Frontal cortex (tissue), 4 donors: ENCODE data around the gene IFI27L2. TPM values are rescaled to one million over a fixed set of nuclear protein-coding genes. Genes with fewer than 3 reads are reported as not detected.
"Not testable (repeated sequence)": the region's sequence is repeated elsewhere in the genome, so short reads cannot be mapped to it uniquely, and the experiment has no call there.

Experiments used
- DNase-seq, 2 donors: peaks; one replicate each; pipeline ENCODE4 v3.0.0; 2012; ENCODE audit warnings: low spot score in 2 of 2
- FAIRE-seq: peaks from 2 replicates; lab custom pipeline; 2012; peaks lifted over from hg19 to GRCh38; lab: Jason Lieb, UNC
- total RNA-seq: library from RNA; depleted of rRNA; stranded (reverse); fragments of >200 nt; gene quantifications from one replicate; pipeline ENCODE4 v1.2.3, GENCODE V29; 2014
- donor health status: control.
- donor health status: control.
- donor health status: control.

IFI27L2 gene
- total RNA-seq, 1 donor from 2014 or later: 17.9 TPM

DNA sequence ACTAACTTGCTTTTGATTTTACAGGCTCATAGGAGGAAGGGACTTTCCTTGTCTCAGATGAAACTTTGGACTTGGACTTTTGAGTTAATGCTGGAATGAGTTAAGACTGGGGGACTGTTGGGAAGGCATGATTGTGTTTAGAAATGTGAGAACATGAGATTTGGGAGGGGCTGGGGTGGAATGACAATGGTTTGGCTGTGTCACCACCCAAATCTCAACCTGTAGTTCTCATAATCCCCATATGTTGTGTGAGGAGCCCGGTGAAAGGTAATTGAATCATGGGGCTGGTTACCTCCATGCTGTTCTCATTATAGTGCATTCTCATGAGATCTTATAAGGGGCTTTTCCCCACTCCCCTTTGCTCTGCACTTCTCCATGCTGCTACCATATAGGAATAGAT lies 26.7 kb upstream of the IFI27L2 start:
- not testable (repeated sequence) for FAIRE-seq, DNase-seq

DNA sequence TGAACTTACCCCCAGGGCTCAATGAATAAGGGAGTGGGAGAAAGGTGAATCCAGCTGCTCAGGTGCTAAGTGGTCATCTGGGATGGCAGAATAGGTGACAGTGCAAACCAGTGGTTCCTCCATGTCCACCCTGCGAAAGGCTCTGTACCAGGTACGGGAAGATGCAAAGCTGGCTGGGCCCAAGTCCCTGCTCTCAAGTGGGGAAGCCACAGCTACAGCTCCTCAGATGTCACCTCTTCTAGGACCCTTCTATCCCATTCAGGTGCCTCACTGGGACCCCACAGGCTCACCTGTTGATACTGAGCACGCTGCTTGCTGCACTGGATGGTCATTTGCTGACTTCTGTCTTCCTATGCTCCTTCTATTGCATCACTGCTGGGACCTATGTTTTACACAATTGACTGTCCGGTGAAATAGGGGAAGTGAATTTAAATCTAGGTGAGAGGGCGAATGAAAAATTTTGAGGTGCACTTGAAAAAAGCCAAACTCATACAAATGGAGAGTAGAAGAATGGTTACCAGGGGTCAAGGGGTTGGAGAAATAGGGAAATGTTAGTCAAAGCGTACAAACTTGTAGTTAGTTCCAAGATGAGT lies 24.4 kb upstream of the IFI27L2 start:
- DNase-seq: no peak
- FAIRE-seq: no peak

DNA sequence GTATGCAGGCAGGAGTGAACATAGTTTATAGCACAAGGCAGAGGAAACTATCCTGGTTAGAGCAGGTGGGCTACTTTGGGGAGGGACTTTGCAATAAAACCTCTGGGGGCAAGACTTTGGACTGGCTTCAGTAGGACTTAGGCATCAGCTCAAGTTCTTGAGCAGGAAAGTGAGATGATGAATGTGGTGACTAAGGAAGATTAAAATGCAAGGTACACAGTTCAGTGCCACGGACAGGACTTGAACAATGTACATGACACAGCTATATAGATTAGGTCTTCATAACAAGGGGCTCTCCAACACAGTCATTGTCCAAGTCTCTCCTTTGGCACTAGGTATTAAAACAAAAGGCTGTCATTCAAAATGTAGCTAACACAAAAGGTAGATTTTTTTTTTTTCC lies 23.3 kb upstream of the IFI27L2 start:
- DNase-seq (no peak), FAIRE-seq (no peak)

DNA sequence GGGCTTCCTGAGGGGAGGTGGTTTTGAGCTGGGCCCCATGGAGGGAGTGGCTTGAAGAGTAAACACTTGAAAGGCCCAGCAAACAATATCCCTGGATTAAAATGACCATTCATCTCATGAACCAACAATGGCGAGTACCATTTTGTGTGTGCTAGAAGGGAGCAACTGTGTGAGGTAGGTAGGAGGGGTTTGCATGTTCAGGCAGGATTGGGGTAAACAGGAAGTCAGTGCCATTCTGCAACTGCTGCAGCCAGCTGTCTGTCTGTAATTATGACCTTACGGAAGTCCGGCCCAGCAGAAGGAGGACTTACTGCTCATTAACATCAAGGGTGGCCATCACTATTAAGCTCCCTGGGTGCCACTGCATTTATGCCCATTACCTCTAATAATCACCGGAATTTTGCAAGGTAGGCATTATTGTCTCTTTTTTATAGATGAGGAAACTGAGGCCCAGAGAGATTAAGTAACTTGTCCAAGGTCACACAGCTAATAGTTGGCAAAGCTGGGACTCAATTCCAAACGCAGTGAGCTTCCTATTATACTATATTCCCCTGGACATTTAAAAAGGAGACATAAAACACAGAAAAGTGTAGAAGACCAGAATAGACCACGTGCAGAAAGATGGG lies 16.6 kb upstream of the IFI27L2 start:
- FAIRE-seq: no peak
- DNase-seq: no peak

DNA sequence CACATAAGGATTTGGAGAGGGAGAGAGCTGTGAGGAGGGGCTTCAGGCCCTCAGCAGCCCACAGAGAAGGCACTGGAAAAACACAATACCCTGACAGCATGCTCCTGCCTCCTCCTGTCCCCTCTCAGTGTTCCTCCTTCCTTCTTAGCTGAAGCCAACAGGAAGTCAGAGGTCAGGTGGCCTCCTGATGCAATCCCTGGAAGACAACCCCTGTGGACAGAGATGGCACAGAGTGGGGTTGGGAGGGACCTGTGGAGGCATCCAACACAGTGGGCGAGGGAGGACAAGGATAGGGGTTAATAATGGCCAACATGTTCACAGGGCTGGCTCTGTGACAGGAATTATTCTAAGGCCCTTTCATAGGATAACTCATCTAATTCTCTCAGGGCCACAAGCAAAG lies 15.4 kb upstream of the IFI27L2 start:
- DNase-seq: no peak
- FAIRE-seq: no peak

DNA sequence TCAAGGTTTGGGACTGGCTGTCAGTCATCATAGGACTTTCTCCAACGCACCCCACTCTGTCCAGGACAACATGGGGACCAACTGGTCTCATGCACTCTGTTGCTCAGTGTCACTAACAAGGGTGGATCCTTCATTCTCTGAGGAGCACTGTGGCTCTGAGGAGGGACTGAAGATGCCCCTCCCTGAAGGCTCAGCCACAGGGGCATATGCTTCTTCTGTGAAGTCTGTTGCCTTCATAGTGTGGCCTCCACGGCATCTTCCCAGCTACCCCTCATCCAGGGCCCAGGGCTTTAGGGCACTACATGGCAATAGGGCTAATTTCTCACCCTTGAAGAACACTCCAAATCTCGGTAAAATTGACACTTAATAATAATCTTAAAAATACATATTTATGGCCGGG lies 14.3 kb upstream of the IFI27L2 start:
- FAIRE-seq (no peak), DNase-seq (no peak)

DNA sequence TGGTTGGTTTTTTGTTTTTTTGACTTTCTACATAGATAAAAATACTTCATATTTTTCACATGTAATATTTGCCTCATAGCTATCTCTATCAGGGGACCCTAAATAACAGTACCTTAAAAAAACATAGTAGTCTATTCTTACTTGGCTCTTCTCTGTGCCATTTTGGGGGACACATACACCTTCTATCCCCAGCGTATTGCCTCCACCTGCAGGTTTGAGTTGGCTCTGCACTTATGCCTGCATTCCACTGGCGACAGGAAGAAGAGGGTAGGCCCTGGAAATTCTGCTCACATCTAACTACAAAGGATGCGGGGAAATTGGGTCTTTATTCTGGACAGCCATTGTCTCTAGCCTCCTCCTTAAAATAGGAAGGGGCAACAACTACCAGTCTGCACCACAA lies 13.8 kb upstream of the IFI27L2 start:
- FAIRE-seq (no peak), DNase-seq (no peak)

DNA sequence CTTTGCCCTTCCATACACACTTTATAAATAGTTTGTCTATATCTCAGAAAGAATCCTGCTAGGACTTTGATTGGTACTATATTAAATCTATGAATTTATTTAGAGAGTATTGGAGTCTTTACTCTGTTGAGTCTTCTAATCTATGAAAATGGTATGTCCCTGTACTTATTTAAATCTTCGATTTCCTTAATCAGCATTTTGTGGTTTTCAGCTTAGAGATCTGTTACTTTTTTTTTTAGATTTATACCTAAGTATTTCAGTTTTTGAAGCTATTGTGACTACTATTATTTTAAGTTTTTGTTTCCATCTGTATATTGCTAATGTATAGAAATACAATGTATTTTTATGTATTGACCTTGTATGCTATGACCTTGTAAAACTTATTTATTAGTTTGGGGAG lies 13.4 kb upstream of the IFI27L2 start:
- FAIRE-seq: no peak
- DNase-seq: no peak

DNA sequence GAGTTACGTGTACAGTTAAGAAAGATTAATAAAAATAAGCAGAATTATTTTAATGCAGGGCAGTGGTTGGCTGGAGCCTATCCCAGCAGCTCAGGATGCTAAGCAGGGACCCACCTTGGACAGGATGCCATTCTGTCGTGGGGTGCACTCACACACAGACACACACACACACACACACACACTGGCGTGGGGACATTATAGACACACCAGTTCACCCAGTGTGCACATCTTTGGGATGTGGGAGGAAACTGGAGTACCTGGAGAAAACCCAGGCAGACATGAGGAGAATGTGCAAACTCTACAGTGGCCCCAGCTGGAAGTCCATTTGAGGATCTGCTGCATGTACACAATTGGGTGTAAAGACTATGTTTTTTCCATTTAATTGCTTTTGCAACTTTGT lies 12.8 kb upstream of the IFI27L2 start:
- FAIRE-seq: no peak
- no peak for DNase-seq

DNA sequence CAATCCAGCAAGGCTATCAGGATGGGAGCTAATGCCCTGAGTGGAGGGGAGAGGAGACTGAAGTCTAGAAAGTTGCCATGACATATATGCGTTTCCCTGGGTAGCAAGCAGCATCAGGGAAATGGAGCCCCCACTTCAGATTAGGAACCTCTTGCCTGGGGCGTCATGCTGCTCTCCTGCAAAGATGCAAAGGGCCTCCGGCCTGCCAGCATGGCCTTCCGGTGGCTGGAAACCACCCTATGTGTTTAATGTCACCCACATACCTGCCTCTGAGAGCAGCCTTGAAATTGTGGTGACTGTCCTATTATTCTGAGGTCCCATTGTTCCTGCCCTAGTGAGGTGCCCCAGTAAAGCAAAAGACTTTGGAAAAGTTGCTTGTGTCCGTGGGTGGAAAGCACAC lies 10.0 kb upstream of the IFI27L2 start:
- FAIRE-seq (no peak), DNase-seq (no peak)

DNA sequence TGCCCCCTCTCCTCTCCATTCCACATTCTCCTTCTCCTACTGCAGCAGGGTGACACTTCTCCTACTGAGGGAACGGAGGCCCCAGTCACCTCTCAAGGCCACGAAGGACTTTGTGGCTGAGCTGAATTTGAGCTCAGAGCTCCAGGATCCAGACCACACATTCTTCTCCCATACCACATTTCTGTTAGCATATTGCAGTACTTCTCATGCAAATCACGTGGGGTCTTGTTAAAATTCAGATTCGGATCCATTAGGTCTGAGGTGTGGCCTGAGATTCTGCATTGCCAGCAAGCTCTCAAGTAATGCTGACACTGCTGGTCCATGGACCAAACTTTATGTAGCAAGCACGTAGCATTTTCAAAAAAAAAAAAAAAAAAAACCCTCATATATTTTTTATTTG lies 9.6 kb upstream of the IFI27L2 start:
- no peak for DNase-seq
- FAIRE-seq: no peak

DNA sequence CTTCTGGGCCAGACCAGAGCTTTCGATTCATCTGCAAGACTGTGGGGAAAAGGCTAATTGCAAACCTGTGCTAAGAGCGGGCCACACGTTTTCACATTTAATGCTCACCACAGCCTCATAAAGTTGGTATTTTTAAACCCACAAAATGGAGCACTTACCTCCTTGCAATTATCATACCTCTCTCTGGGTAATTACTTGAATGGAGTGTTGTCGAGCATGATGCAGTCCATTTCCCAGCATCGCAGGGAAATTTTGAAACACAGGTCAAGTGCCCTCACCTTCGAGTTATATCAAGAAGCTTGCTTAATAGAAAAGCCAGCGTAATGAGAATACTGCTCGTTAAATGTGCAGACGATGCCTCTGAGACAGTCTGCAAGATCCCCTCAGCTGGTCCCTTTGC lies 8.8 kb upstream of the IFI27L2 start:
- DNase-seq: no peak
- FAIRE-seq: no peak

DNA sequence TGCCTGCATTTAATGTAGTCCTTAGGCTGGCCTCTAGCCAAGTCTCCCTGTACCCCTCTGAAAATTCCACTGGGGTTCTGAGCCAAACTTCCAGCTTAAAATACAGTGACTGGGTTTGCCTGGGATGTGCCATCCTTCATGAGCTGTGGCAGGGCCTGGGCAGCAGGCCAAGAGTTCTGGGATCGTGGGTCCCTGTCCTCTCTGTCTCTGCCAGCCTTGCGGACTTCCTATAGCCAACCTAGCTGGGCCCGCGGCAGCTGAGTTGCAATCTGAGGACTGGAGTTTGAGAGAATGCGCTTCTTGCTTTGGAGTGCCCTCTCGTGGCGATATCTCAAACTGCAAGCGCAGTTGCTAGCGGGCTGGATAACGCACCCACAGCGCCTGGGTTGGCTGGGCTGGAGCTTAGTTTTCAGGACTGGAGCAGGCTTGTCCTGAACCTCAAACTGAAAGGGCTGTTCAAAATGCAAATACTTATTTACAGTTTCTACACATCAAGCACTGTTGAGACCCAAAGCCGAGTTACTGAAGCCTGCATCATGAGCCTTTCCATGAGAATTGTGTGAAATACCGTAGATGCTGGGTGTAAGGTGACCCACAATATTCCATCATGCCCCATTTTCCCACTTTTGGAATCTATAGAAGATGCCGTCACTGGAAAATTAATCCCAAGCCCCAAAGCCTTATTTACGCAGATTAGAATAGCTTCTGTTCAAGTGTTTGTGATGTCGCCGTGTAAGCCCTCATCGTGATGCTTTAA lies 7.3 kb upstream of the IFI27L2 start:
- no peak for FAIRE-seq

DNA sequence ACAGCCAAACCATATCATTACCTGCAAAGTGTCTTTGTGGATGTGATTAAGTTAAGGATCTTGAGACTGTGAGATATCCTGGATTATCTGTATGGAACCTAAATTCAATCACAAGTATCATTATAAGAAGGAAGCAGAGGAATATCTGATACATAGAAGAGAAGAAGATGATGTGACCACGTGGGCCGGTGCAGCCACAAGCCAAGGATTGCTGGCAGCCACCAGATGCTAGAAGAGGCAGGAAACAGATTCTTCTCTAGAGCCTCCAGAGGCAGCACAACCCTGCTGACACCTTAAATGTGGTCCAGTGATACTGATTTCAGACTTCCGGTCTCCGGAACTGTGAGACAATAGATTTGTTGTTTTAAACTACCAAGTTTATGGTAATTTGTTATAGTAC lies 6.1 kb upstream of the IFI27L2 start:
- FAIRE-seq: no peak
- no peak for DNase-seq

More for the DNA sequence above, 7.3 kb upstream of the IFI27L2 start:
- DNase-seq: peak; percentile 44 to 68

DNA sequence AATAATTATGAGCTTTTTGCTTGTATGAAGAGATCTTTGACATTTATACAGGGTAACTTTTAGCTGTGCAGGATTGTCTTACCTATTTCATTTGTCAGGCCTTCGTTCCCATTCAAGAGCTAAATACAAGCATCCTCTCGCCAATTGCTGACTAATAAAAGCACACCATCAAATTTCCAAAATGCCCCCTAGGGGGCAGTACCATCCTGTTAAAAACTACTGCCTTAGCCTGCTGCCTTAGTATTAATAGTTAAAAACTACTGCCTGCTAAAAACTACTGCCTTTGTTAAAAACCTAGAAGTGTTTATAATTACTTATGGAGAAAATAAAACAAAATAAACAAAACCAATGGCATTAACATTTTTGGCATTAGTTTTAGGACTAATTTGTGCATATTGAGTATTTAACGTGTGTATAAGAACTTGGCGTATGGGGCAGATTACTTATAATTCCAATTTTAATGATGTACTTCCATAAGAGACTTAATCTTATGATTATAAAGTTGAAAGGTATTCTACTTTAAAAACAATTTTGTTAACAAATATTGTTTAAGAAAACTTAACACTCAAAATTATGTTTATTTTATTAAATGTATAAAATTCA lies 3.0 kb upstream of the IFI27L2 start:
- no peak for DNase-seq
- FAIRE-seq: peak; percentile 57

DNA sequence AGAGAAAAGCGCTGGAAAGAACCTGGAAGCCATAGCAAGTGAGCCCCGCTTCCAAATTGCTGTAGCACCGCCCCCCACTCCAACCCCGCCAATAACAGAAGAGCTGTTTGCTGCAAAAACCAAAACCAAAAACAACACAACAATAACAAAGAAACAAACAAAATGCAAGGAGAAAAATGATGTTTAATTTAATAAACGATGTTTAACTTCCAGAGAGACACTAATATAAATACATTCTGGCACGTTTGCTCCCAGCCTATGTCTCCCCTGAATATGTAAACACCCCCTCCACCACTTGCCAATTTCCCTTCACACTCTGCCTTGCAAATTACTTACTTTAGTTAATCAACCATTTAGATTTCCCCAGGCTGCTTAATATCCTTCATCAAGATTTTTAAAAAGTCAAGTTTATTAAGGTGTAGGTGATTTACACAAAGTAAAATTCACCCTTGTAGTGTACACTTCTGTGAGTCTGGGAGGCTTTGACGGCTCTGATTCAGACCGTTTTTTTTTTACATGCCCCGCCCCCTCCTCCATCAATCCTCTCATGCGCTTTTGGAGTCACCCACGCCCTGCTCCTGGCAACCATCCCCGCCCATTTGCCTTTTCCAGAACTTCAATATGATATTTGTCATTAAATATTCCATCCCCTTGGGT lies 482 bp upstream of the IFI27L2 start:
- DNase-seq (no peak), FAIRE-seq (no peak)

DNA sequence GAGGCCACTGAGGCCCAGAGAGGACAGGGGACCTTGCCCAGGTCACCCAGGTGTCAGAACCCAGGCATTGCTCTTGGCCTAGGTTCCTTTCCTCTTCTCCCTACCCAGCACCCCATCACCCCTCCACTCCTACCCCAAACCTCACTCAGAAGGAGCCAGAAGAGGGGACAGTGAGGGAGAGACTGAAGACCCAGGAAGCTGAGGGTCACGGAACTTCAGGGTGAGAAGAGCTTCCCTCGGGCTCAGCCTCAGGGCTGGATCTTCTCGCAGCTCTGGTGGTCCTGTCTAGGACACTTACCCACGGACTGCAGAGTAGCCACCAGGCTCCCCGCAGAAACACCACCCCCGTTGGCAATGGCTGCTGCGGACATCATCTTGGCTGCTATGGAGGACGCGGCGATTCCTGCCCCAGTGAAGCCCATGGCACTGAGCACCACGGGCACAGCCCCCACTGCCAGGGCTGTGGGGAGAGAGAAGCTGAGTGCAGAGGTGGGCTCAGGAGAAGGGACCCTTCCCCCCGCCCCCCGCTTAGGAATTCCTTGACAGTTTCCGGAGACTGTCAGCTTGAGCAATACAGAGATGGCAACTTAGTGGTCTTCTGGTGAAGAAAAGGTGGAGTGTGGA lies 1.1 kb downstream of the IFI27L2 start:
- no peak for DNase-seq
- no peak for FAIRE-seq

DNA sequence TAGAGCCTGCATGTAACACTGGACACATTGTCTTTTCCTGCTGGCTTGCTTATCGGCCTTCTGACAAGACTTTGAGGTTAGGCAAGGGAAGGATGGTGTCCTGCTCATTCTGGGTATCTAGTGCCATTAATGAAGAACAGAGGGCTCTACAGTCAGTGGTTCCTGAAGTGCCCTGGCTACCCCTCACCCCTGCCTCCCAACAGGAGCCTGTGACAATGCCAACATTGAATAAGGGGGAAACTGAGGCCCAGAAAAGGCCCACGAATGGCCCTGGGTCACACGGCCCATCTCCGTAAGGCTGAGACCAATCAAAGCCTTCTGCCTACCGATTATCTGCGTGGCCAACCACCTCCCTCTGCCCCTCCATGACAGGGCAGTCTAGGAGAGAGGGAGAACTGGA lies 2.1 kb downstream of the IFI27L2 start:
- FAIRE-seq (no peak), DNase-seq (no peak)

DNA sequence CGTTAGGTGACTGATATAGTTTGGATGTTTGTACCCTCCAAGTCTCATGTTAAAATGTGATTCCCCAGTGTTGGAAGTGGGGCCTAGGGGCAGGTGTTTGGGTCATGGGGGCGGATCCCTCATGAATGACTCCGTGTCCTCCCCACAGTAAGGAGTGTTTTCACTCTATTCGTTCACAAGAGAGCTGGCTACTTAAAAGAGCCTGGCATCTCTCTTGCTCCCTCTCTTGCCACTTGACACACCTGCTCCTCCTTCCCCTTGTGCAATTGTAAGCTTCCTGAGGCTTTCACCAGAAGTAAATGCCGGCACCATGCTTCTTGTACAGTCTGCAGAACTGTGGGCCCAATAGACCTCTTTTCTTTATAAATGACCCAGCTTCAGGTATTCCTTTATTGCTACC lies 2.6 kb downstream of the IFI27L2 start:
- DNase-seq (no peak), FAIRE-seq (no peak)

DNA sequence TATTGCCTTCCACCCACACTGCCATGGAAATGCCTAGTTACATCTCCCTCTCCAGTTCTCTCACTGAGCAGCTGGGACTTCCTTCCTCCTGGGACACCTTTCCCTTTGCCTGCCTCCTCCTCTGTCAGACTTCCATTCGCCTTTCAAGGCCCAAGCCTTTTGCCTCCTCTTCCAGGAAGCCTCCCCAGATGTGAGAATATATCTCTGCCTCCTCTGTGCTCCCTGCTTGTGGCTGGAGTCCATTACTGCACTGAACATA lies 3.1 kb downstream of the IFI27L2 start:
- DNase-seq: no peak
- no peak for FAIRE-seq
